NT2/D1 (cell line): ENCODE measurements around the gene SIGLEC1.

Experiments used
- YY1 ChIP-seq: IDR thresholded peaks from 2 replicates; pipeline ENCODE4 v1.6.1; 2011; ENCODE audit not compliant: insufficient read length, insufficient read depth
- ZNF274 ChIP-seq: IDR thresholded peaks from 2 replicates; pipeline ENCODE4 v1.6.1; 2011; ENCODE audit warnings: mild to moderate bottlenecking, low read depth, low read length

DNA sequence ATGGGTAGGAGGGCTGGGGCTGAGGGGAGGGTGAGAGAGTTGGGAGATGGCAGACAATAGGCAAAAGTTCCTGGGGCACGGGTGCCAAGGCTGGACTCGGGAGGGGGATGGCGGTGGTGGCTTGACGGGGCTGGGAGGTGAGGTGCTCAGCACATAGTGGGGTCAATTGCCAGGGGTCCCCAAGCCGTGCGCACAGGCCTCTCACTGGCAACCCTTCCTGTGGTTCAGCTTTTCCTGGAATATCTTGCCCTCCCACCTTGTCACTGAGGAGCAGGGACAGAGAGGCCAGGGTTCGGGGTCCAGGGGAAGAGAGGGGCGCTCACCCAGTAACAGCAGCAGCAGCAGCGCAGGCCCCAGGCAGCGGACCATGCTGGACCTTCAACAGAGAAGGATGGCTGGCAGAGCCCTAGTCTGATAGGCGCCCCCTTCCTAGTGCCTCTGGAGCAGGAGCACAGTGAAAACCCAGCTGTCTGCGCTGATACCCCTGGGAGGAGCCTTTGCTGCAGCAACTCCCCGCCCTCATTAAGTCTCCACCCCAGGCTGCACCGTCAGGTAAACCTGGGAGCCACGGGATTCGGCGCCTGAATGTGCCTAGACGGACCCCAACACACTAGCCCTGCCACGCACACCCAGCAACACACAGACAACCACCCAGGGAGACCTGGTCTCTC lies 49.2 kb downstream of the SIGLEC1 start, which contains the start of gene GFRA4:
- TF ChIP-seq YY1 (no peak), ZNF274 (no peak)
